ENCODE measurements around the gene R3HCC1L. TPM values are rescaled to one million over a fixed set of nuclear protein-coding genes. Genes with fewer than 3 reads are reported as not detected.
"Not testable (repeated sequence)": the region's sequence is repeated elsewhere in the genome, so short reads cannot be mapped to it uniquely, and the experiment has no call there.

R3HCC1L gene
- total RNA-seq, 2 donors from 2014 or later: 9.9 to 10.9 TPM

DNA sequence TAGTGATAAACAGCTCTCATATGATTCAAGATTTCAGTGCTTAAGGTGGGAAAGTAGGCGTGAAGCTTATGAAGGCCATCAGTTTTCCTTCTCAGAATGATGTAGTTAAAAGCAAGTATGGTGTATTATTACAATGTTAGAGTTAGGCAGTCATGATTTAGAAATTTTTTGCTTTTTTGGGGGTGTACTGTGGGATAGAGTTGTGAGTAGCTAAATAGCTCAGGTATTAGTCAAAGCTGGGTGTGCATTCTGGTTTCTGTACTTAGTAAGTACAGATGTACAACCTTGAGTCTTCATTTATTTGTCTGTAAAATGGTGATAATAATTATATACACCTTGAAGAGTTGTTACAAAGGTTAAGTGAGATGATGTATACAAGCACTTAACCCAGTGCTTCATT is 52.2 kb downstream of the R3HCC1L start:
- Histone ChIP-seq H3K27ac (no peak overlapping the region), H3K4me3 (no peak overlapping the region), H3K9me3 (no peaks in the 10 kb centered on the region), H3K4me1 (peaks cover 5% of the 10 kb centered on the region), H3K27me3 (no peaks in the 10 kb centered on the region), H3K36me3 (replicated peaks in 1 of 2; ENCODE audit: insufficient read depth in 1 of 2, low read depth in 2 of 2) (peaks cover 0 to 1% of the 10 kb centered on the region in 2 donors)
- TF ChIP-seq, protein P1, sequence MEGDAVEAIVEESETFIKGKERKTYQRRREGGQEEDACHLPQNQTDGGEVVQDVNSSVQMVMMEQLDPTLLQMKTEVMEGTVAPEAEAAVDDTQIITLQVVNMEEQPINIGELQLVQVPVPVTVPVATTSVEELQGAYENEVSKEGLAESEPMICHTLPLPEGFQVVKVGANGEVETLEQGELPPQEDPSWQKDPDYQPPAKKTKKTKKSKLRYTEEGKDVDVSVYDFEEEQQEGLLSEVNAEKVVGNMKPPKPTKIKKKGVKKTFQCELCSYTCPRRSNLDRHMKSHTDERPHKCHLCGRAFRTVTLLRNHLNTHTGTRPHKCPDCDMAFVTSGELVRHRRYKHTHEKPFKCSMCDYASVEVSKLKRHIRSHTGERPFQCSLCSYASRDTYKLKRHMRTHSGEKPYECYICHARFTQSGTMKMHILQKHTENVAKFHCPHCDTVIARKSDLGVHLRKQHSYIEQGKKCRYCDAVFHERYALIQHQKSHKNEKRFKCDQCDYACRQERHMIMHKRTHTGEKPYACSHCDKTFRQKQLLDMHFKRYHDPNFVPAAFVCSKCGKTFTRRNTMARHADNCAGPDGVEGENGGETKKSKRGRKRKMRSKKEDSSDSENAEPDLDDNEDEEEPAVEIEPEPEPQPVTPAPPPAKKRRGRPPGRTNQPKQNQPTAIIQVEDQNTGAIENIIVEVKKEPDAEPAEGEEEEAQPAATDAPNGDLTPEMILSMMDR (IDR thresholded peaks at IDR 0.05): no peak
- TF ChIP-seq POLR2A (IDR thresholded peaks at IDR 0.05): no peak
- intact Hi-C loops (cut with DNase I): no loop called here
- 97 to 100% methylated on average over 1 of the region's 1 CpG for WGBS, 2 donors
- DNase-seq (no peak), ATAC-seq (no peak)

DNA sequence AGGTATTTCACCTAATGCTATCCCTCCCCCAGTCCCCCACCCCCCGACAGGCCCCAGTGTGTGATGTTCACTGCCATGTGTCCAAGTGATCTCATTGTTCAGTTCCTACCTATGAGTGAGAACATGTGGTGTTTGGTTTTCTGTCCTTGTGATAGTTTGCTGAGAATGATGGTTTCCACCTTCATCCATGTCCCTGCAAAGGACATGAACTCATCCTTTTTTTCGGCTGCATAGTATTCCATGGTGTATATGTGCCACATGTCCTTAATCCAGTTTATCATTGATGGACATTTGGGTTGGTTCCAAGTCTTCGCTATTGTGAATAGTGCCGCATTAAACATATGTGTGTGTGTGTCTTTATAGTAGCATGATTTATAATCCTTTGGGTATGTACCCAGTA is 56.3 kb downstream of the R3HCC1L start:
- 94 to 95% methylated on average over 4 of the region's 4 CpGs for WGBS, 2 donors

DNA sequence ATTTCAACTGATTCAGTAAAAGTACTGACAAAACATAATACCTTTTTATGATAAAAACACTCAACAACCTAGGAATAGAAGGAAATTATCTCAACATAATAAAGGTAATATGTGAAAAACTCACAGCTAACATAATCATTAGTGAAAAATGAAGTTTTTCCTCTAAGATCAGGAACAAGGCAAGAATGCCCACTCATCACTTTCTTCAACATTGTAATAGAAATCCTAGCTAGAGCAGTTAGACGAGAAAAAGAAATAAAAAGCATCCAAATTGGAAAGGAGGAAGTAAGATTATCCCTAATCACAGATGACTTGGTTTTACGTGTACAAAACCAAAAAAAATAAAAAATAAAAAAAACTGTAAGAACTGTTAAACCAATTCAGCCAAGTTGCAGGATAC is 58.6 kb downstream of the R3HCC1L start:
- H3K27me3 ChIP-seq: no peaks in the 10 kb centered on the region
- H3K9me3 ChIP-seq: no peaks in the 10 kb centered on the region
- H3K27ac ChIP-seq: no peak overlapping the region
- ATAC-seq (no peak), DNase-seq (no peak)
- 94 to 97% methylated on average over 2 of the region's 2 CpGs for WGBS, 2 donors
- no peaks in the 10 kb centered on the region for H3K36me3 ChIP-seq (replicated peaks in 1 of 2; ENCODE audit: insufficient read depth in 1 of 2, low read depth in 2 of 2)
- peaks cover 5% of the 10 kb centered on the region for H3K4me1 ChIP-seq
- intact Hi-C loops (cut with DNase I): no loop called here
- H3K4me3 ChIP-seq: no peak overlapping the region
- TF ChIP-seq, protein P1 (IDR thresholded peaks at IDR 0.05): no peak
- no peak for TF ChIP-seq POLR2A (IDR thresholded peaks at IDR 0.05)

More for the DNA sequence above, 56.3 kb downstream of the R3HCC1L start:
- intact Hi-C loops (cut with DNase I); H3K27me3 ChIP-seq; H3K4me3 ChIP-seq; H3K36me3 ChIP-seq (replicated peaks in 1 of 2; ENCODE audit: insufficient read depth in 1 of 2, low read depth in 2 of 2); H3K9me3 ChIP-seq; ATAC-seq; DNase-seq; H3K27ac ChIP-seq; H3K4me1 ChIP-seq: not testable (repeated sequence)

DNA sequence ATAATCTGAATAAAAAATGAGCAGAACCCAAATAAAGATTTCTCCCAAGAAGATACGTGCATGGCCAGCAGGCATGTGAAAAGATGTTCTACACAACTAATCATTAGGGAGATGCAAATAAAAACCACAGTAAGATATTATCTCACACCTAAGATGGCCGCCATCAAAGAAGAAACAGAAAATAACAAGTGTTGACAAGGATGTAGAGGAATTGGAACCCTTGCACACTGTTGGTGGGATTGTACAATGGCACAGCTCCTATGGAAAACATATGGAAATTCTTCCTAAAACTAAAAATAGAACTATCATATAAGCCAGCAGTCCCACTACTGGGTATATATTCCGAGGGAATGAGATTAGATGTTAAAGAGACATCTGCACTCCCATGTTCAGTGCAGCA is 60.2 kb downstream of the R3HCC1L start:
- Histone ChIP-seq H3K36me3 (replicated peaks in 1 of 2; ENCODE audit: insufficient read depth in 1 of 2, low read depth in 2 of 2) (no peaks in the 10 kb centered on the region), H3K27me3 (no peaks in the 10 kb centered on the region), H3K4me3 (no peak overlapping the region), H3K9me3 (no peaks in the 10 kb centered on the region), H3K27ac (no peak overlapping the region), H3K4me1 (no peaks in the 10 kb centered on the region)
- 90 to 95% methylated on average over 3 of the region's 3 CpGs for WGBS, 2 donors
- intact Hi-C loops (cut with DNase I): no loop called here
- TF ChIP-seq, protein P1 (IDR thresholded peaks at IDR 0.05): no peak
- no peak for TF ChIP-seq POLR2A (IDR thresholded peaks at IDR 0.05)
- DNase-seq (no peak), ATAC-seq (no peak)

DNA sequence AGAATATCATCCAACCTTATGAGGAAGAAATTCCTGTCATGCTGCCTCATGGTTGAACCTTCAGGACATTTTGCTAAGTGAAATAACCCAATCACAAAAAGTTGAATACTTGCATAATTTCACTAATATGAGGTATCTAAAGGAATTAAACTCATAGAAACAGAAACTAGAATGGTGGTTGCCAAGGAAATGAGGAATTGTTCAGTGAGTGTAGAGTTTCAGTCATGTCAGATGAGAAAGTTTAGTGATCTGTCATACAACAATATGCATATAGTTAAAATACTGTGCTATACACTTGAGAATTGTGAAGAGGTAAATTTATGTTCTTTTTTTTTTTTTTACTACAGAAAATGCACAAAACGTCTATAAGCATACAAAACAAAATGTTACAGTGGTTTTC is 60.7 kb downstream of the R3HCC1L start:
- intact Hi-C loops (cut with DNase I): no loop called here
- TF ChIP-seq, protein P1 (IDR thresholded peaks at IDR 0.05): no peak
- no peak for TF ChIP-seq POLR2A (IDR thresholded peaks at IDR 0.05)

More for the DNA sequence above, 60.7 kb downstream of the R3HCC1L start:
- 72 to 77% methylated on average over 1 of the region's 1 CpG for WGBS, 2 donors
- Histone ChIP-seq H3K4me3 (no peak overlapping the region), H3K27ac (no peak overlapping the region), H3K9me3 (no peaks in the 10 kb centered on the region), H3K27me3 (no peaks in the 10 kb centered on the region), H3K4me1 (no peaks in the 10 kb centered on the region), H3K36me3 (replicated peaks in 1 of 2; ENCODE audit: insufficient read depth in 1 of 2, low read depth in 2 of 2) (no peaks in the 10 kb centered on the region)
- no peak for ATAC-seq
- no peak for DNase-seq

Data from body of pancreas (tissue), 4 donors.